H1 (cell line): ENCODE measurements around the gene WDR54. TPM values are rescaled to one million over a fixed set of nuclear protein-coding genes. Genes with fewer than 3 reads are reported as not detected.

Source experiments
- CBX8 ChIP-seq: fragments of 300-800, 300-1000 bp; sonication (generic); IDR thresholded peaks from 2 replicates; pipeline ENCODE4 v1.7.1; 2016; ENCODE audit warnings: low read depth, low read length, borderline replicate concordance
- CREB1 ChIP-seq: IDR thresholded peaks from 2 replicates; pipeline ENCODE4 v1.6.1; 2012; ENCODE audit warnings: inconsistent platforms
- GABPA ChIP-seq: IDR thresholded peaks from 2 replicates; pipeline ENCODE4 v1.6.1; 2011; ENCODE audit warnings: mild to moderate bottlenecking, low read length, moderate library complexity, borderline replicate concordance; ENCODE audit not compliant: insufficient read depth
- HDAC2 ChIP-seq, 2 experiments: fragments of 300-600 bp in 1 of 2; sonication (generic) in 1 of 2; IDR thresholded peaks; 2 replicates each; pipeline ENCODE4 v1.6.1; 2011 to 2012; ENCODE audit warnings: low read depth in 2 of 2, low read length in 2 of 2, mild to moderate bottlenecking in 2 of 2, moderate library complexity in 2 of 2, borderline replicate concordance in 1 of 2, inconsistent platforms in 1 of 2
- KDM4A ChIP-seq: IDR thresholded peaks from one replicate; pipeline ENCODE4 v1.7.1; 2012; ENCODE audit warnings: low read depth, mild to moderate bottlenecking, moderate library complexity, low read length, inconsistent platforms; ENCODE audit not compliant: severe bottlenecking
- KDM5A ChIP-seq: fragments of 200-600 bp; IDR thresholded peaks from 2 replicates; pipeline ENCODE4 v1.7.1; 2012; ENCODE audit warnings: mild to moderate bottlenecking, low read length, inconsistent platforms, mixed read lengths
- PHF8 ChIP-seq: fragments of 200-600 bp; sonication (generic); conservative IDR thresholded peaks from 2 replicates; pipeline ENCODE4 v1.7.1; 2012; ENCODE audit warnings: low read depth, mild to moderate bottlenecking, inconsistent platforms, low read length, moderate library complexity
- POLR2A ChIP-seq, 2 experiments: IDR thresholded peaks; 1 replicate in 1 of 2; 2 replicates in 1 of 2; pipeline ENCODE4 v1.6.1; 2011; ENCODE audit warnings: low read depth in 2 of 2, low read length in 2 of 2, mild to moderate bottlenecking in 2 of 2; ENCODE audit errors: control extremely low read depth in 1 of 2
- RBBP5 ChIP-seq: IDR thresholded peaks from 2 replicates; pipeline ENCODE4 v1.7.1; 2012; ENCODE audit warnings: low read depth, mild to moderate bottlenecking, inconsistent platforms, low read length, moderate library complexity, borderline replicate concordance
- RXRA ChIP-seq: IDR thresholded peaks from 2 replicates; pipeline ENCODE4 v1.6.1; 2011; ENCODE audit warnings: low read depth, mild to moderate bottlenecking, low read length, moderate library complexity; ENCODE audit not compliant: insufficient read depth
- SAP30 ChIP-seq: fragments of 300-600 bp; sonication (generic); IDR thresholded peaks from 2 replicates; pipeline ENCODE4 v1.7.1; 2012; ENCODE audit warnings: low read length, moderate library complexity, mild to moderate bottlenecking, inconsistent platforms; ENCODE audit not compliant: insufficient read depth, insufficient replicate concordance
- SIRT6 ChIP-seq: IDR thresholded peaks from one replicate; pipeline ENCODE4 v1.7.1; 2012; ENCODE audit warnings: low read length, inconsistent platforms
- SP1 ChIP-seq: IDR thresholded peaks from 2 replicates; pipeline ENCODE4 v1.6.1; 2011; ENCODE audit warnings: low read depth, low read length
- TAF1 ChIP-seq: IDR thresholded peaks from 2 replicates; pipeline ENCODE4 v1.6.1; 2011; ENCODE audit warnings: mild to moderate bottlenecking, low read depth, low read length
- YY1 ChIP-seq: IDR thresholded peaks from 2 replicates; pipeline ENCODE4 v1.6.1; 2011; ENCODE audit warnings: low read depth, mild to moderate bottlenecking, low read length
- polyA plus RNA-seq, 7 experiments: library from polyadenylated mRNA; depleted of rRNA in 3 of 7; stranded (reverse) in 5 of 7; unstranded in 2 of 7; fragments of >200 nt in 5 of 7; fragments of 200-250 nt in 2 of 7; gene quantifications; 1 replicate in 5 of 7; 2 replicates in 1 of 7; 4 replicates in 1 of 7; pipeline versions ENCODE4 v1.2.1 to v1.2.3, GENCODE V29; 2011 to 2013; ENCODE audit warnings: missing spikeins in 2 of 7, mixed read lengths in 2 of 7
- total RNA-seq: library from RNA; stranded (reverse); fragmentation: NEBNext Ultra II Directional; extraction: Animal tissue kit (Norgen Biotek cat#: 25700); gene quantifications from 2 replicates; pipeline ENCODE4 v1.2.1, GENCODE V29; 2021
- TF ChIP-seq, protein P1 (sequence below): IDR thresholded peaks from 2 replicates; pipeline ENCODE4 v1.6.1; 2011; ENCODE audit warnings: low read length, improper control_type of control experiment

WDR54 gene
- total and polyA plus RNA-seq, 2 of the 8 experiments (the other 6 are each of a cell fraction or from before 2014, with no cell fraction given) = 41.6 to 125 TPM

DNA sequence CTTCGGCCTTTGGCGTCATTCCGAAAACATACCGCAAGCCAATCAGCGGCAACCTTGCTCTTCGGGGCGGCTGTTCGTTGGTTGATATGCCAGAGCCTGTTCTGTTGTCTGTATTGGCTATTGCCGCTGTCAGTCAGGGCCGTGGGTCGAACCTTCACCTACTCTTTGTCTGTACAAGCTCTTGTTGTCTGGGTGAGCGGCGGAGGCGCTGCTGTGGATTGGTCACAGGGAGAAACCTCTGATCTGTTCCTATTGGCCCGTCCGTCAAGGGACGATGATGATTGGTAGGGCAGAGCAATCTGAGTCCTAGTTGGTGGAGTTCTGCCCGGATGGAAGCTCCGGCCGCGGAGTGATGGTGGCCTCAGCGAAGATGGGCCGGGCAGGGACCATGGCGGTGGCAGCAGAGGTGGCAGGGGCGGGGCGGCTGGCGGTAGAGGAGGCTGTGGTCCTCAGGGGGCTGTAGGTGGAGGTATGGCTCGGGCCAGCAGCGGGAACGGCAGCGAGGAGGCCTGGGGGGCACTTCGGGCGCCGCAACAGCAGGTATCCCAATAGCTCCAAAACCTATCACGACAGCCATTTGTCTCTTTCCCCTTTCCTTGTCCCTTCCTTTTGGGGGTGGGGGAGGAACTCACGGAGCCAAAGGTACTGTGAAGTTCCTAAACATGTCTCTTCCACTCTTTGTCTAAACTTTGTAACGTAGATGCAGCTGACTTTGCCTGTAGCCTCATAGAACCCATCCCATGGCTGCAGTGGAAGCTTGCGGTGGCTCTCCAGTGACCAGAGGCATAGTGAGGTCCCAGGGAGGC, 36.8 kb downstream of the WDR54 start, which contains the start of gene WBP1 (continued):
- TF ChIP-seq, protein P1, sequence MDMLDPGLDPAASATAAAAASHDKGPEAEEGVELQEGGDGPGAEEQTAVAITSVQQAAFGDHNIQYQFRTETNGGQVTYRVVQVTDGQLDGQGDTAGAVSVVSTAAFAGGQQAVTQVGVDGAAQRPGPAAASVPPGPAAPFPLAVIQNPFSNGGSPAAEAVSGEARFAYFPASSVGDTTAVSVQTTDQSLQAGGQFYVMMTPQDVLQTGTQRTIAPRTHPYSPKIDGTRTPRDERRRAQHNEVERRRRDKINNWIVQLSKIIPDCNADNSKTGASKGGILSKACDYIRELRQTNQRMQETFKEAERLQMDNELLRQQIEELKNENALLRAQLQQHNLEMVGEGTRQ = no peak
- TF ChIP-seq KDM4A = no peak
- peak; percentile 84 for TF ChIP-seq CREB1
- TF ChIP-seq HDAC2 (IDR thresholded peaks at IDR 0.05; ENCODE audit: borderline replicate concordance in 1 of 2, low read depth in 2 of 2, low read length in 2 of 2) = no peak
- no peak for TF ChIP-seq CBX8
- TF ChIP-seq YY1 = peak; percentile 72; the same call in 1 of the 2 replicates
- TF ChIP-seq POLR2A (IDR thresholded peaks at IDR 0.05; ENCODE audit: control extremely low read depth in 1 of 2, low read depth in 2 of 2, low read length in 2 of 2) = peak in 1 of 2 experiments; percentile 83; a peak in 2 of 3 replicates
- TF ChIP-seq GABPA = no peak
- TF ChIP-seq RXRA = no peak
- no peak for TF ChIP-seq SIRT6
- TF ChIP-seq PHF8 = peak; percentile 66
- no peak for TF ChIP-seq RBBP5
- peak; percentile 97 for TF ChIP-seq SP1
- TF ChIP-seq SAP30 = no peak
- peak; percentile 29; the same call in 1 of the 2 replicates for TF ChIP-seq TAF1
- TF ChIP-seq KDM5A = peak; percentile 80
